PC-3 (cell line): ENCODE data around the gene PPHLN1.

Experiments used
- CTCF ChIP-seq: fragments of 300-600 bp; sonication (generic); conservative IDR thresholded peaks from 2 replicates; pipeline ENCODE4 v1.5.1; 2017; ENCODE audit warnings: antibody characterized with exemption, low read depth, mild to moderate bottlenecking, low read length
- EZH2 ChIP-seq: fragments of 300-600 bp; sonication (generic); IDR thresholded peaks from one replicate; pipeline ENCODE4 v1.6.1; 2017; ENCODE audit warnings: antibody characterized with exemption, mild to moderate bottlenecking, low read length; ENCODE audit not compliant: unreplicated experiment
- EZH2phosphoT487 ChIP-seq: fragments of 300-600 bp; sonication (generic); IDR thresholded peaks from 2 replicates; pipeline ENCODE4 v1.6.1; 2018; ENCODE audit warnings: mild to moderate bottlenecking, antibody characterized with exemption, low read length, borderline replicate concordance

- TF ChIP-seq EZH2phosphoT487 (no peak), CTCF (no peak), EZH2 (no peak)
These were observed 155.4 kb downstream of the PPHLN1 start for GRCh38 chr12:42481368-42481767.
